Measurements from ENCODE around the gene KISS1R. TPM values are rescaled to one million over a fixed set of nuclear protein-coding genes. Genes with fewer than 3 reads are reported as not detected.

KISS1R gene
- total RNA-seq, 3 donors from 2014 or later: 0.15 to 0.33 TPM; not detected in 1

GRCh38 chr19:902446-903226, 14.5 kb upstream of the KISS1R start:
- TF ChIP-seq POLR2AphosphoS5 (IDR thresholded peaks at IDR 0.05) (no peak), CTCF (IDR thresholded peaks at IDR 0.05) (no peak), POLR2A (IDR thresholded peaks at IDR 0.05) (no peak)
- no peak overlapping the region for H3K27ac ChIP-seq
- intact Hi-C loops (cut with DNase I; ENCODE audit: low total_unique reads): no loop called here

GRCh38 chr19:903266-903797, 13.8 kb upstream of the KISS1R start:
- H3K4me3 ChIP-seq: no peak overlapping the region
- no peaks in the 10 kb centered on the region for H3K4me1 ChIP-seq
- no peaks in the 10 kb centered on the region for H3K9me3 ChIP-seq
- H3K27ac ChIP-seq: no peak overlapping the region
- DNase-seq (ENCODE audit: low spot score in 2 of 2): no peak
- intact Hi-C loops (cut with DNase I; ENCODE audit: low total_unique reads): no loop called here
- TF ChIP-seq POLR2A (IDR thresholded peaks at IDR 0.05) (no peak), CTCF (IDR thresholded peaks at IDR 0.05) (no peak), POLR2AphosphoS5 (IDR thresholded peaks at IDR 0.05) (no peak)
- H3K36me3 ChIP-seq: no peaks in the 10 kb centered on the region
- H3K27me3 ChIP-seq: no peaks in the 10 kb centered on the region

More at GRCh38 chr19:902446-903226, 14.5 kb upstream of the KISS1R start:
- no peaks in the 10 kb centered on the region for H3K36me3 ChIP-seq
- H3K27me3 ChIP-seq: no peaks in the 10 kb centered on the region
- H3K4me1 ChIP-seq: no peaks in the 10 kb centered on the region
- no peak overlapping the region for H3K4me3 ChIP-seq
- no peak for DNase-seq (ENCODE audit: low spot score in 2 of 2)
- no peaks in the 10 kb centered on the region for H3K9me3 ChIP-seq

GRCh38 chr19:904545-904944, 12.6 kb upstream of the KISS1R start:
- Histone ChIP-seq H3K27me3 (no peaks in the 10 kb centered on the region), H3K4me1 (peaks cover 0 to 6% of the 10 kb centered on the region in 2 donors), H3K36me3 (no peaks in the 10 kb centered on the region), H3K9me3 (no peaks in the 10 kb centered on the region), H3K27ac (no peak overlapping the region), H3K4me3 (no peak overlapping the region)
- no peak for DNase-seq (ENCODE audit: low spot score in 2 of 2)
- no peak for TF ChIP-seq CTCF (IDR thresholded peaks at IDR 0.05)
- no peak for TF ChIP-seq POLR2A (IDR thresholded peaks at IDR 0.05)
- no peak for TF ChIP-seq POLR2AphosphoS5 (IDR thresholded peaks at IDR 0.05)
- intact Hi-C loops (cut with DNase I; ENCODE audit: low total_unique reads): no loop called here

GRCh38 chr19:906480-906879, 10.7 kb upstream of the KISS1R start:
- intact Hi-C loops (cut with DNase I; ENCODE audit: low total_unique reads): no loop called here

More at GRCh38 chr19:906480-906879, 10.7 kb upstream of the KISS1R start:
- no peak for TF ChIP-seq CTCF (IDR thresholded peaks at IDR 0.05)
- TF ChIP-seq POLR2A (IDR thresholded peaks at IDR 0.05): no peak
- TF ChIP-seq POLR2AphosphoS5 (IDR thresholded peaks at IDR 0.05): no peak
- H3K27ac ChIP-seq: no peak overlapping the region
- H3K4me1 ChIP-seq: peaks cover 0 to 6% of the 10 kb centered on the region in 2 donors
- H3K9me3 ChIP-seq: no peaks in the 10 kb centered on the region
- no peak for DNase-seq (ENCODE audit: low spot score in 2 of 2)
- no peaks in the 10 kb centered on the region for H3K36me3 ChIP-seq
- no peak overlapping the region for H3K4me3 ChIP-seq
- no peaks in the 10 kb centered on the region for H3K27me3 ChIP-seq
